ENCODE data around the gene ANAPC4. TPM values are rescaled to one million over a fixed set of nuclear protein-coding genes. Genes with fewer than 3 reads are reported as not detected.
"Not testable (repeated sequence)": the region's sequence is repeated elsewhere in the genome, so short reads cannot be mapped to it uniquely, and the experiment has no call there.

The ANAPC4 gene
- total RNA-seq (10 to 100 TPM; 36.2 to 41.4 TPM), total RNA-seq (83.7 to 92.8 reads per million in 2 donors)

- peaks cover 3% of the 10 kb centered on the region for H3K4me1 Mint-ChIP-seq
- peak within 1 kb of the TSS; percentile 33 for H3K4me3 Mint-ChIP-seq
- peak within 1 kb of the TSS; percentile 32 for H3K27ac Mint-ChIP-seq
- H3K27me3 Mint-ChIP-seq = no peaks in the 10 kb centered on the region
- no peaks in the 10 kb centered on the region for H3K36me3 Mint-ChIP-seq (ENCODE audit: low read depth)
- peak; percentile 95 for ATAC-seq
- no peaks in the 10 kb centered on the region for H3K9me3 ChIP-seq (ENCODE audit: control insufficient read depth, low read length, poor library complexity, severe bottlenecking)
- DNase-seq = peak; percentile 94 to 100 (median 99)
Observed at GRCh38 chr4:25376754-25377571, at the start of gene ANAPC4. Gene ANAPC4 (plus strand): TSS chr4:25377263. CDS start chr4:25377428, 165 bp downstream.

- ATAC-seq; H3K9me3 ChIP-seq (ENCODE audit: control insufficient read depth, low read length, poor library complexity, severe bottlenecking); H3K36me3 Mint-ChIP-seq (ENCODE audit: low read depth); H3K27me3 Mint-ChIP-seq; H3K4me3 Mint-ChIP-seq; DNase-seq: not testable (repeated sequence)
- Mint-ChIP-seq H3K27ac (peak overlapping the region; percentile 9), H3K4me1 (peaks cover 15% of the 10 kb centered on the region)
Observed at GRCh38 chr4:25328463-25328862, 48.6 kb upstream of the ANAPC4 start.

- DNase-seq (no peak), ATAC-seq (no peak)
- no peaks in the 10 kb centered on the region for H3K27me3 Mint-ChIP-seq
- no peak overlapping the region for H3K4me3 Mint-ChIP-seq
- H3K36me3 Mint-ChIP-seq (ENCODE audit: low read depth) = peaks cover 2% of the 10 kb centered on the region
- no peaks in the 10 kb centered on the region for H3K9me3 ChIP-seq (ENCODE audit: control insufficient read depth, low read length, poor library complexity, severe bottlenecking)
- H3K4me1 Mint-ChIP-seq = peaks cover 15% of the 10 kb centered on the region
- H3K27ac Mint-ChIP-seq = peak overlapping the region; percentile 97
Observed at GRCh38 chr4:25330335-25330734, 46.7 kb upstream of the ANAPC4 start.

GRCh38 chr4:25330905-25331808 is 45.9 kb upstream of the ANAPC4 start:
- ATAC-seq (peak; percentile 64), DNase-seq (no peak)
- no peaks in the 10 kb centered on the region for H3K9me3 ChIP-seq (ENCODE audit: control insufficient read depth, low read length, poor library complexity, severe bottlenecking)
- peak overlapping the region; percentile 97 for H3K27ac Mint-ChIP-seq
- peak overlapping the region; percentile 90 for H3K4me3 Mint-ChIP-seq
- peaks cover 15% of the 10 kb centered on the region for H3K4me1 Mint-ChIP-seq
- H3K36me3 Mint-ChIP-seq (ENCODE audit: low read depth) = peaks cover 2% of the 10 kb centered on the region
- H3K27me3 Mint-ChIP-seq = no peaks in the 10 kb centered on the region

GRCh38 chr4:25343671-25344070 is 33.4 kb upstream of the ANAPC4 start:
- Mint-ChIP-seq H3K36me3 (ENCODE audit: low read depth) (no peaks in the 10 kb centered on the region), H3K27me3 (no peaks in the 10 kb centered on the region), H3K4me1 (peaks cover 3% of the 10 kb centered on the region), H3K4me3 (no peak overlapping the region), H3K27ac (no peak overlapping the region)
- ATAC-seq (no peak), DNase-seq (no peak)
- no peaks in the 10 kb centered on the region for H3K9me3 ChIP-seq (ENCODE audit: control insufficient read depth, low read length, poor library complexity, severe bottlenecking)

GRCh38 chr4:25345744-25346143 is 31.3 kb upstream of the ANAPC4 start:
- ATAC-seq (no peak), DNase-seq (no peak)
- Mint-ChIP-seq H3K27ac (no peak overlapping the region), H3K4me3 (no peak overlapping the region), H3K36me3 (ENCODE audit: low read depth) (no peaks in the 10 kb centered on the region), H3K4me1 (peaks cover 3% of the 10 kb centered on the region), H3K27me3 (no peaks in the 10 kb centered on the region)
- H3K9me3 ChIP-seq (ENCODE audit: control insufficient read depth, low read length, poor library complexity, severe bottlenecking) = no peaks in the 10 kb centered on the region

GRCh38 chr4:25346913-25347312 is 30.1 kb upstream of the ANAPC4 start:
- Mint-ChIP-seq H3K4me3 (no peak overlapping the region), H3K4me1 (peaks cover 3% of the 10 kb centered on the region), H3K27ac (no peak overlapping the region), H3K27me3 (no peaks in the 10 kb centered on the region), H3K36me3 (ENCODE audit: low read depth) (no peaks in the 10 kb centered on the region)
- DNase-seq = no peak
- no peak for ATAC-seq
- no peaks in the 10 kb centered on the region for H3K9me3 ChIP-seq (ENCODE audit: control insufficient read depth, low read length, poor library complexity, severe bottlenecking)

GRCh38 chr4:25347473-25347872 is 29.6 kb upstream of the ANAPC4 start:
- ATAC-seq (no peak), DNase-seq (no peak)
- H3K9me3 ChIP-seq (ENCODE audit: control insufficient read depth, low read length, poor library complexity, severe bottlenecking) = no peaks in the 10 kb centered on the region
- no peak overlapping the region for H3K4me3 Mint-ChIP-seq
- H3K36me3 Mint-ChIP-seq (ENCODE audit: low read depth) = no peaks in the 10 kb centered on the region
- peaks cover 3% of the 10 kb centered on the region for H3K4me1 Mint-ChIP-seq
- H3K27me3 Mint-ChIP-seq = no peaks in the 10 kb centered on the region
- no peak overlapping the region for H3K27ac Mint-ChIP-seq

GRCh38 chr4:25347971-25348370 is 29.1 kb upstream of the ANAPC4 start:
- H3K4me3 Mint-ChIP-seq = no peak overlapping the region
- DNase-seq = no peak
- H3K36me3 Mint-ChIP-seq (ENCODE audit: low read depth) = no peaks in the 10 kb centered on the region
- H3K4me1 Mint-ChIP-seq = peaks cover 3% of the 10 kb centered on the region
- no peak for ATAC-seq
- no peak overlapping the region for H3K27ac Mint-ChIP-seq
- H3K27me3 Mint-ChIP-seq = no peaks in the 10 kb centered on the region
- no peaks in the 10 kb centered on the region for H3K9me3 ChIP-seq (ENCODE audit: control insufficient read depth, low read length, poor library complexity, severe bottlenecking)

- no peak overlapping the region for H3K4me3 Mint-ChIP-seq
- no peak for ATAC-seq
- no peaks in the 10 kb centered on the region for H3K27me3 Mint-ChIP-seq
- no peak overlapping the region for H3K27ac Mint-ChIP-seq
- H3K36me3 Mint-ChIP-seq (ENCODE audit: low read depth) = no peaks in the 10 kb centered on the region
- no peak for DNase-seq
- H3K9me3 ChIP-seq (ENCODE audit: control insufficient read depth, low read length, poor library complexity, severe bottlenecking) = no peaks in the 10 kb centered on the region
- H3K4me1 Mint-ChIP-seq = peaks cover 3% of the 10 kb centered on the region
Observed at GRCh38 chr4:25350561-25350960, 26.5 kb upstream of the ANAPC4 start.

- Mint-ChIP-seq H3K4me1 (no peaks in the 10 kb centered on the region), H3K36me3 (ENCODE audit: low read depth) (no peaks in the 10 kb centered on the region), H3K27ac (no peak overlapping the region), H3K4me3 (no peak overlapping the region), H3K27me3 (no peaks in the 10 kb centered on the region)
- DNase-seq (no peak), ATAC-seq (no peak)
- no peaks in the 10 kb centered on the region for H3K9me3 ChIP-seq (ENCODE audit: control insufficient read depth, low read length, poor library complexity, severe bottlenecking)
Observed at GRCh38 chr4:25351777-25352416, 25.2 kb upstream of the ANAPC4 start.

GRCh38 chr4:25356068-25356467 is 21.0 kb upstream of the ANAPC4 start:
- Mint-ChIP-seq H3K27me3 (no peaks in the 10 kb centered on the region), H3K4me3 (no peak overlapping the region), H3K36me3 (ENCODE audit: low read depth) (no peaks in the 10 kb centered on the region), H3K27ac (no peak overlapping the region), H3K4me1 (no peaks in the 10 kb centered on the region)
- no peaks in the 10 kb centered on the region for H3K9me3 ChIP-seq (ENCODE audit: control insufficient read depth, low read length, poor library complexity, severe bottlenecking)
- no peak for DNase-seq
- no peak for ATAC-seq

Measured in T-helper 17 cell (primary cell).